Hematopoietic multipotent progenitor cell (in vitro differentiated cells): Measurements from ENCODE around the gene RCOR2. TPM values are rescaled to one million over a fixed set of nuclear protein-coding genes. Genes with fewer than 3 reads are reported as not detected.

Experiments used
- DNase-seq, 3 donors: peaks; one replicate each; pipeline ENCODE4 v3.0.0-alpha.2; 2011 to 2015; ENCODE audit warnings: low read depth in 2 of 3, low spot score in 2 of 3
- total RNA-seq: library from RNA; depleted of rRNA; stranded (reverse); fragments of >200 nt; gene quantifications from one replicate; pipeline ENCODE4 v1.2.3, GENCODE V29; 2012

The RCOR2 gene
- total RNA-seq, 1 donor, result 0.54 TPM

DNA sequence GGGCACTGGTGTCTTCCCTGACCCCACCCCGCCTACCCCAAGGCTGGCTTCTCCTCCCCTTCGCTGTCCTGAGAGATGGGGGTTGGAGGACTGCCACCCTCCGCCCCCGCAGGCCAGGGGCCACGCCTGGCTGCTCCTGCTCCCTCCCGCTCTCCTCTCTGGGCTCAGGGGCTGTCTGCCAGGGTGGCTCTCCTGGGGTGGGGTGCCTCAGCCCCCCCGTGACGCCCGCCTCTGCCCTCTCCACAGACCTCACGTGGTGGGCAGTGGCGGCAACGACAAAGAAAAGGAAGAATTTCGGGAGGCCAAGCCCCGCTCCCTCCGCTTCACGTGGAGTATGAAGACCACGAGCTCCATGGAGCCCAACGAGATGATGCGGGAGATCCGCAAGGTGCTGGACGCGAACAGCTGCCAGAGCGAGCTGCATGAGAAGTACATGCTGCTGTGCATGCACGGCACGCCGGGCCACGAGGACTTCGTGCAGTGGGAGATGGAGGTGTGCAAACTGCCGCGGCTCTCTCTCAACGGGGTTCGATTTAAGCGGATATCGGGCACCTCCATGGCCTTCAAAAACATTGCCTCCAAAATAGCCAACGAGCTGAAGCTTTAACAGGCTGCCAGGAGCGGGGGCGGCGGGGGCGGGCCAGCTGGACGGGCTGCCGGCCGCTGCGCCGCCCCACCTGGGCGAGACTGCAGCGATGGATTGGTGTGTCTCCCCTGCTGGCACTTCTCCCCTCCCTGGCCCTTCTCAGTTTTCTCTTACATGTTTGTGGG is 8.1 kb downstream of the RCOR2 start:
- no peak for DNase-seq

DNA sequence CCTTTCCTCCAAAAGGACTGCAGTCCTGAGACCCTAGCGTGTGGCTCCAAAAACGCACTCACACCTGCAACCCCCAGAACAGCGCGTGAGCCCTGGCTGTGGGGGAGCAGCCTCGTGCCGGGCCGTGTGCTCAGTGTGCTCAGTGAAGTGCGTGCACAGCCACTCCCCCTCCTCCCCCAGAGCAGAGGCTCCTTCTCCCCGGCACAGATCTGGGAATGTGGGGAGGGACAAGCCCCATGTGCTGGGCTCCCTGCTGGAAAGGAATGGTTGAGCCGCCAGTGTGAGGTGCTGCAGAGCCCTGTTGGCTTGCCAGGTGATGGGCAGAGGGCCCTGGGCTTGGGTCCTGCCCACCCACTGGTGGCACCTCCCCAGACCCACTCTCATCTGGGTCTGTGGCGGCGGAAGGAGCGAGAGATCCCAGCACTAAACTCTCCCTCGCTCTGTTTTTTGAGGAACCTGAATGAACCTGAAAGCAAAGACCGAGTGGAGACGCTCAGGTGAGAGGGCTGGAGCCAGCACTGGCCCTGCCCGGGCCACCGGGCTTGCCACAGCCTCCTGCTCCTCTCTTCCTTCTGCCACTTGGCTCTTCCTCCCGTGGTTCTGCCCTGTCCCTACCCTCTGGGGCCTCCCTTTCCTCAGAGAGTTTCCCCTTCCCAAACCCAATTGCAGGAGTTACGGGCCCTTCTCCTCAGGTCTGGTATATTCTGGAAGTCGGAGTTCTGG is 9.0 kb downstream of the RCOR2 start:
- DNase-seq, result no peak

DNA sequence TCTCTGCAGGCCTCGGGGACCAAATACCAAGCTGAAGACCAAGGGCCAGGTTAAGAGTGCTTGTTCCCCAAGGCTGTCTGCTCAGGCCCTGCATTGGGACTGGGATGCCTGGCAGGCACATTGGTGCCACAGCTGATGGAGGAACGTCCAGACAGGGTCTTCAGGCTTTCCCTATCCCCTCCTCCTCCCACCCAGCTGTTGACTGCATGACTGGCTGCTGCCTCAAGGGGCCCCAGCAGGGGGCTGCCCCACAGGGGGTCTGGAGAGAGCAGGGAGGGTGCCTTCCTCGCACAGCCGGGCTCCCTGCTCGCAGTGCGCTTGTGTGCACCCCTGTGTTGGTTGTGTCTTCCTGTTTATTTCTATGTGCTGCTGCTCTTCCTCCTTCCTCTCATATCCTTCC is 9.9 kb downstream of the RCOR2 start:
- no peak for DNase-seq

DNA sequence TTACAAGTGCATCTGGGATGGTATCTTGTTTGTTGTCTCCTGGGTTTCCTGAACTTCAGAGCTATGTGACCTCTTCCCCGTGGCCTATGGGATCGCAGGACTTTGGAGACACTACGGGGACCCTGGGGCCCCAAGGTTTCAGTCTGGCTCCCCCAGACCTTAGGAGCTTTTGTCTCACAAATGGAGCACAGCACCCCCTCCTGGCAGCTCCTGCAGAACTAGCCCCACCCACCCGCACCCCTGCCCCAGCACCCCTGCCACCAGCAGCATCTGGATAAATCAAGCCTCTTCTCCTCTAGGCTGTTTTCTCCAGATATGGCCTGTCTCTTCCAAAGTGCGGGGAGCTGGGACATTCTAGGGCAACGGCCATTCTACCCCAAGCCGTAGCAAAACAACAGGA is 10.4 kb downstream of the RCOR2 start:
- DNase-seq, result peak in 1 of 3 donors; percentile 60

DNA sequence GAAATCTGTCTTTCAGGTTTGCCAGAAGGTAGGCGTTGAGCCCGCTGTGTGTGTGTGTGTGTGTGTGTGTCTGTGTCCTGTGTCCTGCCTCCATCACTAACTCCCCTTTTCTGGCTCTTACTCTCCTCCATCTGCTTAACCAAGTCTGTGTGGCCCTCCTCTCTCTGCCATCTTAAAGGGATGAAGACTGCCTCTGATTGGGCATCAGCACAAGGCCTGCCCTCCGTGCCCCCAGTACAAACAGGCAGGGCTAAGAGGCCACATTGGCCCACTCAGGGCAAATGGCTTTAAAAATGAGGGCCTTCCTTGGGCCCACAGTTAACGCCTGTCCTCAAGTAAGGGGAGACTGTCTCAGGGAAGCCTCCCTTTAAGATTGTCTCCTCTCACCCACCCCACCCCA is 10.9 kb downstream of the RCOR2 start:
- no peak for DNase-seq

DNA sequence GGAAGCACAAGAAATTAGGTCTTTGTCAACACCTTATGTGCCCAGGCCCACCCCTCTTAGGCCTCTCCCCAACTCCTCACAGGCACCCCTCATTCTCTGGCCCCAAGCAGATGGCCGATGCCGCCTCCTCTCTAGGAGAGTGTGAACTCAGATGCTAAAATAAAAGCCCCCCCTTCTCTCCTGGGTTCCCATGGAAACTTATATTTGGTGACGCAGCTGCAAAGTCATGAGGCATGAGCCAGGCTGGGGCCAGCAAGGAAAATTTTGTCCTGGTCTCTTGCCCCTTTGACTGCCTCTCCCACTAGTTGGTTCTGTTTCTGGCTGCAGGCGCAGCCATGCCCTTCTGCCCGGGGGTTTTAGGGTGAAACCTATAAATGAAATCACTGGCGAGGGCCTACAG is 11.8 kb downstream of the RCOR2 start:
- no peak for DNase-seq

DNA sequence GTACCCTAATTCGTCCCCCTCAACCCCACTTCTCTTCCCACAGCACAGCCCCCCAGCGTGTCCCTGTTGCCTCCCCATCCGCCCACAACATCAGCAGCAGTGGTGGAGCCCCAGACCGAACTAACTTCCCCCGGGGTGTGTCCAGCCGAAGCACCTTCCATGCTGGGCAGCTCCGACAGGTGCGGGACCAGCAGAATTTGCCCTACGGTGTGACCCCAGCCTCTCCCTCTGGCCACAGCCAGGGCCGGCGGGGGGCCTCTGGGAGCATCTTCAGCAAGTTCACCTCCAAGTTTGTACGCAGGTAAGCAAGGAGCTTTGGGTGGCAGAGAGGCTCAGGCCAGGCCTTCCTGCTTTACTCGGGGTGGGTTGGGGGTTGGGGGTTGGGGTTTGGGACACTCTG is 12.2 kb downstream of the RCOR2 start:
- DNase-seq, result no peak

DNA sequence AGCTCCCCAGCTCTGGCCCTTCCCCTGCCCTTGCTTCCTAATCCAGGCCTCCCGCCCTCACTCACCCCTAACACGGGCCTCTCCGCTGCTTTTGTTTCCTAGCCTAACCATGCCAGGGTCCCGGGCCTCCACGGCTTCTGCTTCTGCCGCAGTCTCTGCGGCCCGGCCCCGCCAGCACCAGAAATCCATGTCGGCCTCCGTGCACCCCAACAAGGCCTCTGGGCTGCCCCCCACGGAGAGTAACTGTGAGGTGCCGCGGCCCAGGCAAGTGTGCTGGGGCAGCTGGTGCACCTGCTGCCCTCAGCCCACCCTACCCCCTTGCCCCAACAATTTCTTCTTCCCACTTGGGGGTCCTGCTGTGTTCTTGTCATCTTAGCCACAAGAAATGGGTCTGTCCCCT is 13.1 kb downstream of the RCOR2 start:
- DNase-seq, result no peak

DNA sequence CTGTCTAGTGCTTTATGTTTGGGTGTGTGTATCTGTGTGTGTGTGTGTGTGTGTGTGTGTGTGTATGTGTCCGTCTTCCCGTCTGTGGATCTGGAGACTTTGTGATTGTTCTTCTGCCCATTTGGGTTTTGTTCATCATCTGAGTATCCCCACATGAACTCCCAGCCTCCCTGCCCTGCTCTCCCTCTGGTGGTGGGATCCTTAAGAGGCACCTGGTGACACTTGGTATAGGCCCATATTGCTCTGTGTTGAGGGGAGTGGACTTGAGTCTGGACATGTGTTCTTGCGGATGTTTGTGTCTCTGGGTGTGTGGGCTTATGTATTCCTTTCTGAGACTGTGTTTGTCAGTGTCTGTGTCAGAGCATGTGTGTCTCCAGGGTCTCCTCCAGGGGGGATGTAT is 15.3 kb downstream of the RCOR2 start:
- DNase-seq, result peak in 1 of 3 donors; percentile 60

DNA sequence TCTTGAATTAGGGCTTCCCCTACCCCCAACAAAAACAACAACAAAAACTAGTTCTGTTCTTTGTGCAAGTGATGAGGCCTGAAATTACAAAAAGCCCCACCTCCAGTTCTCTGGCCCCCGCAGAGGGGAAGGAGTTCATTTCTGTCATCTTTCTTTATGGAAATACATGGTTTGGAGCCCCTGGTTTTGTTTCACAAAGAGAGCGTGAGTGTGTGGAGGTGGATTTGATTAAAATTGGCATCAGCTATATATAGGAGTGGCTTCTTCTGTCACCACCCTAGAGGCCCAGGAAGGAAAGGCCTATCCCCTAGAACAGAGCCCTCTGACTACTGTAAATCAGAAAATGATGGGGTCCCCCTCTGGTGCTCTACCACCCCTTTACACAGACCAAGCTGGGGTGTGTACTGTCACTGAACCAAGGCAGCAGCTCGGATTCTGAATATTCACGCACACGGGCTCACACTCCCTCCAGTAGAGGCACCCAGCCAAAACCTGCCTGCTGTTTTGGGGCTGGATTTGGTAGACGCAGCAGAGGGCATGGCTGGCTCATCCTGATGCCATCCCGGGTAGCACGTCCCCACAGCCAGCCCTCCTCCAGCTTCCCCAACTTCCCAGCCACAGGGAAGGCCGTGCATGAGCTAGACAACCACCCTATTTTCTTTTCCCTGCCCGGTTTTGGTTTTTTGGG is 19.4 kb downstream of the RCOR2 start:
- DNase-seq, result no peak

DNA sequence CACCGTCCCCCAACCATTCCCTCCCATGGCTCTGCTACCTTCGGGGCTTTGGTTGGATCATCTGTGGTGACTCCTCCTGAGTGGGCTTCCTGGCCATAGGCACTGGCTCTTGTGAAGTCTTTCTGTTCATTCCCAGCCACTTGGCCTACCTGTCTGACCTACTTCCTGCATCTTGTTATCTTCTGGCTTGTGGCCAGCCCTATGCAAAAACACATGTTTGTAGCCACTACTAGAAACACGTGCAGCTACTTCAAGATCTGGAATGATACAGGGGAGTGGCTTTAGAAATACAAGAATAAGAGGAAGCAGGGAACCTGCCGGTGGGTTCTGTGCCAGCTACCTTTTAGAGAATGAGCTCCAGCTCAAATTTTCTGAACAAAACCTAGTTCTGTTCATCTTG is 20.9 kb downstream of the RCOR2 start:
- no peak for DNase-seq

DNA sequence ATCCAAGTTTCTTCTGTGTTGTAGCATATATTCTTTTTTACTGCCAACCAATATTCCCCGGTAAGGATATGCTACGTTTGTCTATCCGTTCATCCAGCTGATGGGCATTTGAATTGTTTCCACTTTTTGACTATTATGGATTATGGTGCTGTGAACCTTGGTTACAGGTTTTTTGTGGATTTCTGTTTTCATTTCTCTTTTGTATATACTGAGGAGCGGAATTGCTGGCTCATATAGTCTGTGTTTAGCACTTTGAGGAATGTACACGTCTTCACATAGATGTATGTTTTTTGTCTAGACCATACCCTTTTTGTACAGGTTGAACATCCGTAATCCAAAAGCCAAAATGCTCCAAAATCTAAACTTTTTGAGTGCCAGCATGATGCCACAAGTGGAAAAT is 23.6 kb downstream of the RCOR2 start:
- DNase-seq, result no peak

DNA sequence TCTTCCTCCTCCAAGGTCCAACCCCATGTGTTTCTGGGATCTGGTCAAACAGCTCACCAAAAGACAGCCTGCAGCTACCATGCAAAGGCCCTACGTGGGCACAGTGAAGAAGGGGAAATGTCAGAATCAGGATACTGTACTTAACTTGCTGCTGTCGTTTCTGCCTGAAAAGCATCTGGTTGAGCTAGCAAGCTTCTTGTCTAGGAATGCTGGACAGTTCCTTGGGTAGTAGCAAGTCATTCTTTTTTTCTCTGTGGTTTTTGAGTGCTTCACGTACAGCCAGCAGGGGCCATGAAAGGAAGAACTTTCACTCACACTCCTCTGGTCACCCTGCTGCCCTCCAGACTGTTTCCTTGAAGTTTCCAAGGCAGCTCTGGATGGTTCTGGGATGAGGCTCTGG is 24.7 kb downstream of the RCOR2 start:
- peak in 1 of 3 donors; percentile 55 for DNase-seq

DNA sequence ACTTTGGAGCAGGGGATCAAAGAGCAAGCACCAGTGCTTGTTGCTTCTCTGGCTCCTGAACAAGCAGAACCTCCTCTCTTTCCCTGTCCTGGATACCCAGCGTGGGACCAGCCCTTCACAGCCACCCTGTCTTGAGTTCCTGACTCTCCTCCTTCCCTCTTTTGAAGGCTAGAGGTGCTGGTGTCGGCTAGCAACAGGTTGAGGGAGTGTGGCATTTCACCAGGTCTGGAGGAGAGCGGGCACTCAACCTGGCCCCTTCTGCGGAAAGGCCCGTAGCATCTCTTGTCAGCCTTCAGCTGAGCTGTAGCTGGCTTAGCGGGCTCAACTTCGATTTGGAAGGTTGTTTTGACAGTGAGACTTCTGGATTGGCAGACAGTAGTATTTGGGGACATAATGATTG is 26.6 kb downstream of the RCOR2 start:
- DNase-seq, result no peak

DNA sequence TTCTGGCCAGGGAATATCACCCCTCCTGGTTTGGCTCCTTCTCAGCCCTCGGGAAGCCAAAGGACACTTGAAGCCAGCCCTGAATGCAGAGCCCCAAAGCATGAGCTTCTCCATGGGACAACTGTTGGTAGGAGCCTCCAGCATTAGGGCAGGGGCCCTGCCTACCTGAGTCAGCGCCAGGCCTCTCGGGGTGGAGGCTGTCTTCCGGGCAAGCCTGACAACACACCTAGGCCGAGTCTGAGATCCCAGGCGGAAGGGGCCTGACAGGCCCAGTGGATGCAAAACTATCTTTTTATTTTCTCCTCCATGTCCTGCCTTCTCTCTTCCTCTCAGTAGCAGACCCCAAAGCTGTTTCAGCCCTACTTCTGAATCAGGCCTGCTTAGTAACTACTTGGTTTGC is 27.6 kb downstream of the RCOR2 start:
- DNase-seq, result no peak

DNA sequence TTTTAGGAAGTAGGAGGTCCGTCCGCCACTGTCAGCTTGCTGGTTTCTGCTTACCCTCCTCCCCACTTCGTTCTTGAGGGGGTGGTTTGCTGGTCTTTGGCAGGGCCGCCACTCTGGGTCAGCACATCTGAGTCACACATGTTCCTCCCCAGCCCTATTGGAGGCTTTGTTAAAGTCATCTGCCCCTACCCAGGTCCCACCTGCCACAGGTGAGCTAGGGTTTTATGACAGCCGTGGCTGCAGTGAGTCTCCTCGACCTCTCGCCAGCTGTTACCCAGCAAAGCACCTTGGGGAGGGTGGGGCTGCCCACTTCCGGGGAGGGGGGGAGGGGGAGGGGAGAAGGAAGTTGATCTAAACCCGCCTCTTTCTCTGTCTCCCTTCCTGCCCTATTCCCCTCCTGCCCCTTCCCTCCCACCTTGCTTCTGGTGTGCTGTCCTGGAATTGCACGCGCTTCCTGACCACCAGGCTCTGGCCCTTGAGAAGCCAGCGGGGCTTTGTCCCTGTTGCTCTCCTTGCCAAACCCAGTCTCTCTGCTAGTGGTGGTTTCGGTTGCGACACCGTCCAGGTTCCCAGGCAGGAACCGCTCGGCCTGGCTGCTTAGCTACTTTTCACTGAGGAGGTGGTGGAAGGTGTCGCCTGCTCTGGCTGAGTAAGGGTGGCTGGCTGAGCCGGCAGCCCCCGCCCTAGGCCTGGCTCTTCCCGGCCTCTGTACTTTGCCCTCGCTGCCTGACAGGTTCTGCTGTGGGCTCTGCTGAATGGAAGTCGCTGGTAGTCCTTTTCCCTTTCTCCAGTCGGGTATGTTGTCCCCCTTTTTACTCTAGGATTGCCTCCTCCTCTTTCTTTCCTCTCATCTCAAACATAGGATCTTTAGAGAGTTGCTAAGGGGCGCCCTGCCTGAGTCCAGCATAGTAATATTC is 28.5 kb downstream of the RCOR2 start:
- peak in 2 of 3 donors; percentile 50 to 60 for DNase-seq

DNA sequence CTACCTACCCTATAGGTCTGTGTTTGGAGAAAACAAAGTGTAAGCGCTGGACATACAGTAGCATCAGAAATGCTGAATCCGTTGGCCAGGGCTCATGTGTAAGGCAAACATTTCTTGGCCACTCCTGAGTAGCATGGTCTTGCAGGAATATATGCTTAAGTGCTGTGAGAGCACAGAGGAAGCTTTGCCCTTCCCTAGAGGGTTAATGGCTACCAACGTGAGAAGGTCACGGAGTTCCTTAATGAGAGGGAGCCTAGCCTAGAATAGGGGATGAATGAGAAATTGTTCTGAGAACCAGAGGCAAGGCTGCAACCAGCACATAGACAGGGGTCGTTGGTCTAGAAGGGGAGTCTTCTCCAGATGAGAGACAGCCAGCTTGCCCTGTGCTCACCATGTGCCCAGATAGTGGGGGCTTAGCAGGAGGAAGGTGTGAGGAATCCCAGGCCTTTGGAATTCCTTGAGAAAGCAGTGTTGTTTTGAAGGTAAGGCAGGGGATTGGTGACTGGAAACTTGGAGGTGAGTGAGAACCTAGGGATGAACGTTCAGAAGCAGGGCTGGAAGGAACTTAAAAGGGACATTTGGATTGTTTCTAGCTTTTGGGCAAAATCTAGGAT is 29.5 kb downstream of the RCOR2 start:
- DNase-seq, result no peak

DNA sequence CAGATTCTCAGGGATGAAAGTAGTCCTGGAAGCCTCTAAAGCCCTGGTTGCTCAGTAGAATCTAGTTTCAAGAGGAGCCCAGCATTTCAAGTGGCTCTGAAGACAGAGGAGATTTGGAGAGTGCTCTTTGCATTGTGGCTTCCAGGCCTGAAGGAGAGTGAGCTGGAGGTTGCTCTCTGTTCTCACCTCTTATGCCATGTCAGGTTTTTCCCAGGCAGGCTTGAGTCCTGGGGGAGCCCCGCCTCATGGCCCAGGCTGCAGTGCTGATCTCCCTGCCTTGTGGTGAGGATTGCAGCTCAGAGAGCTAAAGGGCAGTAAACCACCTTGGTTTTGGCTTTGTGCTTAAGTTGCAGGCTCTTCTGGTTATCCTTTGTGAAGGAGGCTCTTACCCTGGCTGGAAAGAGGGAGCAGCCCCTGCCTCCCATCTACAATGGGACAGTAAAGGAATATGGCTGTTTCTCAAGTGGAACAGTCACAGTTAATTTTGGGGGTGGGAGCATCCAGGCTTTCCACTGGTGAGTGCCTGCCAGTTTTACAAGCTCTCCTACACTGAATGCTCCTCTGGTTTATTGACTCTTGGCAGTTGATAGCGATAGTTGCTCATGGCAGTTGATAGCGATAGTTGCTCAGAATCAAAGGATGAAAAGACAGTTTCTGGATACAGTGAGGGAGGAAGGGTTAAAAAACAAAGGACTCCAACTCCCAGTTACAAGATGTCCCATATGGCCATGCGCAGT is 32.6 kb downstream of the RCOR2 start:
- no peak for DNase-seq

DNA sequence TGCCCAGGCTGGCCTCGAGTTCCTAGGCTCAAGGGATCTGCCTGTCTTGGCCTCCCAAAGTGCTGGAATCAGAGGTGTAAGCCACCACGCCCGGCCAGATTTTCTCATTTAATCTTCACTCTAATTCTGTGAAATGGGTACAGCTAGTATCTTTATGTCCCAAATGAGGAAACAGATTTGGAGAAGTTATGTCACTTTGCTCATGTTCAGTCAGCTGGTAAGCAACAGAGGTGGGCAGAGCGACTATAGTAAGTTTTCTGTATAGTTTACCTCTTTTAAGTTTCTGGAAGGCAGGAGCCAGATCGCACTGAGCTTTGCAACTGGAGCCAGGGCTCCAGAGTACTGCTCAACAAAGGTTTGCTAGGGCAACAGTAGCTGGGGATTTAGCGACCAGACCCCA is 33.2 kb downstream of the RCOR2 start:
- no peak for DNase-seq
